ENCODE data around the gene ACAP3.

The ACAP3 gene

GRCh38 chr1:1284221-1285101, 23.3 kb downstream of the ACAP3 start:
- DNase-seq = no peak

- no peak for DNase-seq
Measured at GRCh38 chr1:1283821-1284220, 23.9 kb downstream of the ACAP3 start.

GRCh38 chr1:1282998-1283397, 24.7 kb downstream of the ACAP3 start:
- no peak for DNase-seq

GRCh38 chr1:1281533-1282321, 26.0 kb downstream of the ACAP3 start:
- no peak for DNase-seq

- DNase-seq = no peak
Measured at GRCh38 chr1:1280782-1281481, 26.8 kb downstream of the ACAP3 start.

GRCh38 chr1:1279028-1279427, 28.7 kb downstream of the ACAP3 start:
- DNase-seq = no peak

GRCh38 chr1:1278620-1279019, 29.1 kb downstream of the ACAP3 start:
- no peak for DNase-seq

GRCh38 chr1:1275836-1276235, 31.9 kb downstream of the ACAP3 start:
- DNase-seq = no peak

GRCh38 chr1:1274931-1275431, 32.7 kb downstream of the ACAP3 start:
- no peak for DNase-seq

- DNase-seq = no peak
Measured at GRCh38 chr1:1274299-1274930, 33.3 kb downstream of the ACAP3 start.

GRCh38 chr1:1273512-1274298, 34.0 kb downstream of the ACAP3 start, which contains the start of gene UBE2J2:
Gene UBE2J2 (minus strand): TSS chr1:1273854. CDS start chr1:1267992, 5,862 bp downstream.
- DNase-seq = peak; percentile 82

- no peak for DNase-seq
Measured at GRCh38 chr1:1273209-1273511, 34.6 kb downstream of the ACAP3 start.

- DNase-seq = no peak
Measured at GRCh38 chr1:1272341-1273208, 35.2 kb downstream of the ACAP3 start.

GRCh38 chr1:1270813-1271212, 36.9 kb downstream of the ACAP3 start:
- no peak for DNase-seq

- no peak for DNase-seq
Measured at GRCh38 chr1:1268284-1268682, 39.4 kb downstream of the ACAP3 start.

- no peak for DNase-seq
Measured at GRCh38 chr1:1267488-1268283, 40.0 kb downstream of the ACAP3 start.

- DNase-seq = no peak
Measured at GRCh38 chr1:1264868-1265272, 42.9 kb downstream of the ACAP3 start.

GRCh38 chr1:1264026-1264425, 43.7 kb downstream of the ACAP3 start:
- DNase-seq = no peak

- no peak for DNase-seq
Measured at GRCh38 chr1:1262758-1263157, 45.0 kb downstream of the ACAP3 start.

- DNase-seq = no peak
Measured at GRCh38 chr1:1262071-1262470, 45.7 kb downstream of the ACAP3 start.
